SW480 (cell line): ENCODE results near the gene SLC2A4RG.
"Not testable (repeated sequence)": the region's sequence is repeated elsewhere in the genome, so short reads cannot be mapped to it uniquely, and the experiment has no call there.

Source experiments
- DNase-seq: peaks from one replicate; pipeline ENCODE4 v3.0.0-alpha.2; 2016; ENCODE audit warnings: low spot score

SLC2A4RG gene

GRCh38 chr20:63714858-63715257, 24.7 kb upstream of the SLC2A4RG start:
- no peak for DNase-seq

- DNase-seq, result no peak
Observed at GRCh38 chr20:63718996-63719395, 20.6 kb upstream of the SLC2A4RG start.

DNA sequence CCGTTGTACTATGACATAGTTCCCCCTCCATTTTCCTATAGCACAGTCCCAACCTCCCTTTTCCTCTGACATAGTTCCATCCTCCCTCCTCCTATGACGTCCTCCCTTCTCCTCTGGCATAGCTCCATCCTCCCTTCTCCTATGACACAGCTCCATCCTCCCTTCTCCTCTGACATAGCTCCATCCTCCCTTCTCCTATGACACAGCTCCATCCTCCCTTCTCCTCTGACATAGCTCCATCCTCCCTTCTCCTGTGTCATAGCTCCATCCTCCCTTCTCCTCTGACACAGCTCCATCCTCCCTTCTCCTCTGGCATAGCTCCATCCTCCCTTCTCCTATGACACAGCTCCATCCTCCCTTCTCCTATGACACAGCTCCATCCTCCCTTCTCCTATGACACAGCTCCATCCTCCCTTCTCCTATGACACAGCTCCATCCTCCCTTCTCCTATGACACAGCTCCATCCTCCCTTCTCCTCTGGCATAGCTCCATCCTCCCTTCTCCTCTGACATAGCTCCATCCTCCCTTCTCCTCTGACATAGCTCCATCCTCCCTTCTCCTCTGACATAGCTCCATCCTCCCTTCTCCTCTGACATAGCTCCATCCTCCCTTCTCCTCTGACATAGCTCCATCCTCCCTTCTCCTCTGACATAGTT, 16.5 kb upstream of the SLC2A4RG start:
- not testable (repeated sequence) for DNase-seq

DNA sequence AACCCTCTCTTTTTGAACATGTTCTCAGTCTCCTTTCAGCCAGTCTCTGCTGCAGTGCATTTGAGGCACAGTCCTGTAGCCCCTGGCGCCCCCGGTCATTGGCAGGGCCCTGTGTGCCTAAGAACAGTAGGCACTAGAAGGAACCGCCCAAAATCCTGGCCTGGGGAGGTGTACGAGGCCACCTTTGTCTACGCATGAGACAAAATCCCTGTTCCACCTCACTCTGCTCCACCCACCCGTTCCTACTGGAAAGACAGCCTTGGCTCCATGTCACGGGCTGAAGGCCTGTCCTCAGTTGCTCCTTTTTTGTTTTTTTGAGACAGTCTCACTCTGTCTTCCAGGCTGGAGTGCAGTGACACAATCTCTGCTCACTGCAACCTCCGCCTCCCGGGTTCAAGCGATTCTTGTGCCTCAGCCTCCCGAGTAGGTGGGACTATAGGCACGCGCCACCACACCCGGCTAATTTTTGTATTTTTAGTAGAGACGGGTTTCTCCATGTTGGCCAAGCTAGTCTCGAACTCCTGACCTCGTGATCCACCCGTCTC, 9.3 kb upstream of the SLC2A4RG start:
- not testable (repeated sequence) for DNase-seq

DNA sequence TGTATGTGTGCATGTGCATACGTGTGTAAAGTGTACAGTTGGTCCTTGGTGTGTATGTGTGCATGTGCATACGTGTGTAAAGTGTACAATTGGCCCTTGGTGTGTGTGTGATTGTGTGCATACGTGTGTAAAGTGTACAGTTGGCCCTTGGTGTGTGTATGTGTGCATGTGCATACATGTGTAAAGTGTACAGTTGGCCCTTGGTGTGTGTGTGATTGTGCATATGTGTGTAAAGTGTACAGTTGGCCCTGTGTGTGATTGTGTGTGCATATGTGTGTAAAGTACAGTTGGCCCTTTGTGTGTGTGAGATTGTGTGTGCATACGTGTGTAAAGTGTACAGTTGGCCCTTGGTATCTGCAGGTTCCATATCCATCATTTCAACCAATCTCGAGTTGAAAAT, 8.2 kb upstream of the SLC2A4RG start:
- no peak for DNase-seq

GRCh38 chr20:63732118-63733095, 7.2 kb upstream of the SLC2A4RG start:
- no peak for DNase-seq

DNA sequence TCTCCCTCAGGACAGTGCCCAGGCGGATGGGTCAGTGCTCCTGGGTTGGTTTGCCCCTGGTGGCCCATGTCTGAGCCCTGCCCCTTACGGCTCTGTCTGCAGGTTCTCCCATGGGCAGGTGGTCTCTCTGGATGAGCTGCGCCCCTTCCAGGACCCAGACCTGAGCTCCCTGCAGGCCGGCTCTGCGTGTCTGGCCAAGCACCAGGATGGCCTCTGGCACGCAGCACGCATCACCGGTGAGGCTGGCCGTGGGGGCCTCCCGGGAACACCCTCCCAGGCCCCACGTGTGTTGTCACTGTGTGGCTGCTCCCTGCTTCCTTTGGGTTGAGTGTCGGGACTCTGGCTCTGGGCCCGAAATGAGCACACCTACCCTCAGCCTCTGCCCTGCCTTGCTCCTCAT, 6.5 kb upstream of the SLC2A4RG start:
- no peak for DNase-seq

DNA sequence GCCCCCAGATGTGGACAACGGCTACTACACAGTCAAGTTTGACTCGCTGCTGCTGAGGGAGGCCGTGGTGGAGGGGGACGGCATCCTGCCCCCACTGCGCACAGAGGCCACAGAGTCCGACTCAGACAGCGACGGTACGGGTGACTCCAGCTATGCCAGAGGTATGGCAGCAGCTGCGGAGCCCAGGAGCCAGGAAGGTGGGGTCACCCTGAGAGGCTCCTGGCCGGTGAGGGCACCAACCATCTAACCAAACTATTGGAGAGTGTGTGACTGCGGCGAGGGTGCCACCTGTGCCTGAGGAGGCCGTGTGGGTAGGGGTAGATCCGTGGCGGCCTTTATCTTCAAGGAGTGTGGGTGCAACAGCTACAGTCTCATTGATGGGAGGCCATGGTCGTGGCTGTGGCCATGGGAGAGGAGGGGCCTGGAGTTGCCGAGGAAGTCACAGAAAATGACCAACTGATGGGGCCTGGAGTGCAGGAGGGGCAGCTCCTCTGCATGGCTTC, 5.9 kb upstream of the SLC2A4RG start:
- no peak for DNase-seq

GRCh38 chr20:63734111-63734945, 5.2 kb upstream of the SLC2A4RG start:
- DNase-seq, result no peak

DNA sequence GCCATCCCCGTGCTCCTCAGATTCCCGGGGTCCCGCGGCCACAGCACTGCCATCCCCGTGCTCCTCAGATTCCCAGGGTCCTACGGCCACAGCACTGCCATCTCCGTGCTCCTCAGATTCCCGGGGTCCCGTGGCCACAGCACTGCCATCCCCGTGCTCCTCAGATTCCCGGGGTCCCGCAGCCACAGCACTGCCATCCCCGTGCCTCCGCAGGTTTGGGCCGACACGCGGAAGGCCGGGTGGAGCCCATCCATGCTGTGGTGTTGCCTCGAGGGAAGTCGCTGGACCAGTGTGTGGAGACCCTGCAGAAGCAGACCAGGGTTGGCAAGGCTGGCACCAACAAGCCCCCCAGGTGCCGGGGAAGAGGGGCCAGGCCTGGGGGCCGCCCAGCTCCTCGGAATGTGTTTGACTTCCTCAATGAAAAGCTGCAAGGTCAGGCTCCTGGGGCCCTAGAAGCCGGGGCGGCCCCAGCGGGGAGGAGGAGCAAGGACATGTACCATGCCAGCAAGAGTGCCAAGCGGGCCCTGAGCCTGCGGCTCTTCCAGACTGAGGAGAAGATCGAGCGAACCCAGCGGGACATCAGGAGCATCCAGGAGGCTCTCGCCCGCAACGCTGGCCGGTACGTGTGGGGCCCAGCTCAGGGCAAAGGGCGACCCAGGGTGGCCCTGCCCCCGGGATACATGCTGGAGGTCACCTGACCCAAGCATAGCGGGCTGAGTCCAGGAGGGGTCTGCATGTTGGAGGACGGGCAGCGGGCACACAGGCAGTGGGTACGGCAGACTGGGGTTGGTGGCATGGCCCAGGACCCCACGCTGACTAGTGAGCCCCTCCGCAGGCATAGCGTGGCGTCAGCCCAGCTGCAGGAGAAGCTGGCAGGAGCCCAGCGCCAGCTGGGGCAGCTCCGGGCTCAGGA, 4.4 kb upstream of the SLC2A4RG start:
- no peak for DNase-seq

DNA sequence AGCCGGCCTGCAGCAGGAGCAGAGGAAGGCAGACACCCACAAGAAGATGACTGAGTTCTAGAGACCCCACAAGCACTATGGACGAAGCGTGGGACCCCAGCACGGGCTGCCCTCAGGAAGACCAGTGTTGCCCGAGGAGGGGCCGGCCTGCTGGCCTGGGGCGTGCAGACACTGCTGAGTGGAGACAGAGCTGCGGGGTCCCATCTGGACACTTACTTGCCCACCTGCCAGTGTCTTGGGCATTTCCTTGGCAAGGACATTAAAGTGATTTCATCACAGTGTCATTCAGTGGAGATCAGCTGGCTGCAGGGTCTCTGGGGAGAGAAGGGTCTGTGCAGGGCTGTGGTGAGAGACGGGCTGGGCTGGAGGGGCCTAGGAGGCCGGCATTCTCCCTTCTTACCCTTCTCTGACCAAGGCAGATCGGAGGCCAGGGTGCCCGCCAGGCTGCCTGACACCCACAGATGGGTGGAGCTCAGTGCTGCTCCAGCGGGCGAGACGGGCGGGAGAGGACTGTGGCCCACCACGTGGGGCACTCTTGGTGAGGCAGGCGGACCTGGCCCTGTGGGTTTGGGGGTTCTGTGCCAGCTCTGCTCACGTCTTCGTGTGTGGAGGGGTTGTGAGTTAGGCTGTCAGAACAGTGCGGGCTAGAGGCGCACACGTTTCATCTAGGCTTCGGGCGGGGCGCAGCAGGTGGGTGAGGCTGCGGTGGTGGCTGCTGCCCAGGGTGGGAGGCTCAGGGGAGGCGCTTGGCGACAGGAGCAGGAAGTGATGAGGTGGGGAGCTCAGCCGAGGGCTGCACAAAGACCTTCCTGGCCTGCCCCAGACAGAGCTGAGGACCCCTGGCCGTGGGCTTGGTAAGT, 3.5 kb upstream of the SLC2A4RG start, which contains the start of gene LIME1:
LIME1 (plus strand) TSS at position 806 of the 860 bp plus-strand sequence. CDS start 886 bp downstream, outside the sequence.
- DNase-seq, result peak; percentile 90

GRCh38 chr20:63736893-63737694, 2.5 kb upstream of the SLC2A4RG start:
- peak; percentile 72 for DNase-seq

DNA sequence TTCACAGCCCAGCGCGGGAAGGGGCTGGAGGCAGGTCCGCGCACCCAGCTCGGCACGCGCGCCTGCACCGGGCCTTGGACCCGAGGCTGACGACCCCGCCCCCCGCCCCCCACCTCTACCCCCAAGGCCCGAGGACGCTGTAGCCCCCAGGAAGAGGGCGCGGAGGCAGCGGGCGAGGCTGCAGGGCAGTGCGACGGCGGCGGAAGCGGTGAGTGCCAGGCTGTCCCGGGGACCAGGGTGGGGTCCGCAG, 2.0 kb upstream of the SLC2A4RG start:
- no peak for DNase-seq

DNA sequence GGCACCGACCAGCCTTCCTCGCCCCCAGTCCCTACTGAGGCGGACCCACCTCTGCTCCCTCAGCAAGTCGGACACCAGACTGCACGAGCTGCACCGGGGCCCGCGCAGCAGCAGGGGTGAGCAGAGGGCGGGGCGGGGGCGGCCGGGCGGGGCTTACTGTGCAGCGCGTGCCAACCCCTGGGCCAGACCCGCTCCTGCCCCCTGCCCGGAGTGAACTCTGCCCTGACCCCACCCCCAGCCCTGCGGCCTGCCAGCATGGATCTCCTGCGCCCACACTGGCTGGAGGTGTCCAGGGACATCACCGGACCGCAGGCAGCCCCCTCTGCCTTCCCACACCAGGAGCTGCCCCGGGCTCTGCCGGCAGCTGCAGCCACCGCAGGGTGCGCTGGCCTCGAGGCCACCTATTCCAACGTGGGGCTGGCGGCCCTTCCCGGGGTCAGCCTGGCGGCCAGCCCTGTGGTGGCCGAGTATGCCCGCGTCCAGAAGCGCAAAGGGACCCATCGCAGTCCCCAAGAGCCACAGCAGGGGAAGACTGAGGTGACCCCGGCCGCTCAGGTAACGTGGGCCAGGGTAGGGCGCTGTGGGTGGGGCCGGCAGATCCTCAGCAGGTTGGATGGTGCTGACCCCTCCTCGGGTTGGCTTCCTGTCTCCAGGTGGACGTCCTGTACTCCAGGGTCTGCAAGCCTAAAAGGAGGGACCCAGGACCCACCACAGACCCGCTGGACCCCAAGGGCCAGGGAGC, 1.5 kb upstream of the SLC2A4RG start:
- DNase-seq, result peak; percentile 37

DNA sequence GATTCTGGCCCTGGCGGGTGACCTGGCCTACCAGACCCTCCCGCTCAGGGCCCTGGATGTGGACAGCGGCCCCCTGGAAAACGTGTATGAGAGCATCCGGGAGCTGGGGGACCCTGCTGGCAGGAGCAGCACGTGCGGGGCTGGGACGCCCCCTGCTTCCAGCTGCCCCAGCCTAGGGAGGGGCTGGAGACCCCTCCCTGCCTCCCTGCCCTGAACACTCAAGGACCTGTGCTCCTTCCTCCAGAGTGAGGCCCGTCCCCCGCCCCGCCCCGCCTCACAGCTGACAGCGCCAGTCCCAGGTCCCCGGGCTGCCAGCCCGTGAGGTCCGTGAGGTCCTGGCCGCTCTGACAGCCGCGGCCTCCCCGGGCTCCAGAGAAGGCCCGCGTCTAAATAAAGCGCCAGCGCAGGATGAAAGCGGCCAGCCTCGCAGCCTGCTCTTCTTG, 868 bp upstream of the SLC2A4RG start:
- peak; percentile 68 for DNase-seq

GRCh38 chr20:63740070-63740626, 572 bp downstream of the SLC2A4RG start:
- peak; percentile 31 for DNase-seq

GRCh38 chr20:63740627-63741353, 1.2 kb downstream of the SLC2A4RG start:
- DNase-seq, result peak; percentile 86
